ENCODE measurements around the gene FTCD.

Gene FTCD

GRCh38 chr21:46159390-46159789 is 4.0 kb upstream of the FTCD start:
- H3K4me2 ChIP-seq = no peak overlapping the region
- no peaks in the 10 kb centered on the region for H3K27me3 ChIP-seq

GRCh38 chr21:46158666-46159300 is 3.4 kb upstream of the FTCD start:
- Histone ChIP-seq H3K4me1 (no peaks in the 10 kb centered on the region), H3K27ac (no peak overlapping the region), H4K20me1 (no peaks in the 10 kb centered on the region; a peak in 1 of 22 replicates), H3K4me3 (no peak overlapping the region), H3K27me3 (no peaks in the 10 kb centered on the region), H3K4me2 (no peak overlapping the region), H3K9me3 (replicated peaks in 1 of 11) (peaks cover 0 to 14% (median 11%) of the 10 kb centered on the region in 11 experiments; a peak in 15 of 22 replicates), H3K36me3 (peaks cover 0 to 8% (median 0%) of the 10 kb centered on the region in 11 experiments; a peak in 6 of 22 replicates), H3K9ac (no peak overlapping the region)
- TF ChIP-seq Cebpa-rat (IDR thresholded peaks at IDR 0.05) = no peak

More at GRCh38 chr21:46159390-46159789, 4.0 kb upstream of the FTCD start:
- Histone ChIP-seq H3K9ac (no peak overlapping the region), H3K4me3 (no peak overlapping the region), H3K9me3 (replicated peaks in 1 of 11) (peaks cover 0 to 14% (median 11%) of the 10 kb centered on the region in 11 experiments; a peak in 15 of 22 replicates), H3K27ac (no peak overlapping the region), H3K36me3 (peaks cover 0 to 8% (median 0%) of the 10 kb centered on the region in 11 experiments; a peak in 6 of 22 replicates), H3K4me1 (no peaks in the 10 kb centered on the region), H4K20me1 (no peaks in the 10 kb centered on the region; a peak in 1 of 22 replicates)
- no peak for TF ChIP-seq Cebpa-rat (IDR thresholded peaks at IDR 0.05)

- Histone ChIP-seq H3K9ac (no peak overlapping the region), H3K4me3 (no peak overlapping the region), H3K9me3 (replicated peaks in 1 of 11) (peaks cover 0 to 14% (median 11%) of the 10 kb centered on the region in 11 experiments; a peak in 15 of 22 replicates), H3K36me3 (peaks cover 0 to 8% (median 0%) of the 10 kb centered on the region in 11 experiments; a peak in 6 of 22 replicates), H3K27me3 (no peaks in the 10 kb centered on the region), H3K4me2 (no peak overlapping the region), H3K27ac (no peak overlapping the region), H4K20me1 (no peaks in the 10 kb centered on the region; a peak in 2 of 22 replicates), H3K4me1 (peaks cover 0 to 5% (median 0%) of the 10 kb centered on the region in 10 experiments; a peak in 1 of 20 replicates)
- TF ChIP-seq Cebpa-rat (IDR thresholded peaks at IDR 0.05) = no peak
Measured at GRCh38 chr21:46157987-46158451, 2.6 kb upstream of the FTCD start.

GRCh38 chr21:46157396-46157986 is 2.1 kb upstream of the FTCD start:
- TF ChIP-seq Cebpa-rat (IDR thresholded peaks at IDR 0.05) = no peak
- Histone ChIP-seq H3K4me2 (no peak overlapping the region), H3K9me3 (replicated peaks in 1 of 11) (peaks cover 0 to 14% (median 11%) of the 10 kb centered on the region in 11 experiments; a peak in 15 of 22 replicates), H3K36me3 (peaks cover 0 to 8% (median 0%) of the 10 kb centered on the region in 11 experiments; a peak in 6 of 22 replicates), H3K9ac (no peak overlapping the region), H3K27me3 (no peaks in the 10 kb centered on the region), H3K27ac (no peak overlapping the region), H3K4me3 (no peak overlapping the region), H3K4me1 (peaks cover 0 to 5% (median 0%) of the 10 kb centered on the region in 10 experiments; a peak in 1 of 20 replicates), H4K20me1 (no peaks in the 10 kb centered on the region; a peak in 2 of 22 replicates)

- Histone ChIP-seq H3K27me3 (no peaks in the 10 kb centered on the region), H3K4me3 (no peak overlapping the region), H4K20me1 (no peaks in the 10 kb centered on the region; a peak in 2 of 22 replicates), H3K9ac (no peak overlapping the region), H3K36me3 (peaks cover 0 to 6% (median 0%) of the 10 kb centered on the region in 11 experiments; a peak in 6 of 22 replicates), H3K4me1 (peaks cover 0 to 5% (median 0%) of the 10 kb centered on the region in 10 experiments; a peak in 1 of 20 replicates), H3K9me3 (replicated peaks in 1 of 11) (peaks cover 0 to 8% (median 8%) of the 10 kb centered on the region in 11 experiments; a peak in 15 of 22 replicates), H3K27ac (no peak overlapping the region), H3K4me2 (no peak overlapping the region)
- TF ChIP-seq Cebpa-rat (IDR thresholded peaks at IDR 0.05) = no peak
Measured at GRCh38 chr21:46156678-46157077, 1.3 kb upstream of the FTCD start.

GRCh38 chr21:46156378-46156645 is 933 bp upstream of the FTCD start:
- no peak overlapping the region for H3K4me3 ChIP-seq
- TF ChIP-seq Cebpa-rat (IDR thresholded peaks at IDR 0.05) = no peak
- peaks cover 0 to 3% (median 0%) of the 10 kb centered on the region in 11 experiments; a peak in 6 of 22 replicates for H3K36me3 ChIP-seq
- no peak overlapping the region for H3K4me2 ChIP-seq
- H3K9me3 ChIP-seq (replicated peaks in 1 of 11) = peaks cover 0 to 4% (median 4%) of the 10 kb centered on the region in 11 experiments; a peak in 15 of 22 replicates
- no peak overlapping the region for H3K27ac ChIP-seq
- H3K9ac ChIP-seq = no peak overlapping the region
- no peaks in the 10 kb centered on the region; a peak in 2 of 22 replicates for H4K20me1 ChIP-seq
- no peaks in the 10 kb centered on the region for H3K27me3 ChIP-seq
- peaks cover 0 to 5% (median 0%) of the 10 kb centered on the region in 10 experiments; a peak in 1 of 20 replicates for H3K4me1 ChIP-seq

- H3K4me2 ChIP-seq = no peak overlapping the region
- no peak overlapping the region for H3K9ac ChIP-seq
- H3K36me3 ChIP-seq = no peaks in the 10 kb centered on the region
- H3K4me3 ChIP-seq = no peak overlapping the region
- no peaks in the 10 kb centered on the region for H3K27me3 ChIP-seq
- H3K27ac ChIP-seq = no peak overlapping the region
- H3K9me3 ChIP-seq (replicated peaks in 1 of 11) = no peaks in the 10 kb centered on the region
- TF ChIP-seq Cebpa-rat (IDR thresholded peaks at IDR 0.05) = no peak
- H4K20me1 ChIP-seq = no peaks in the 10 kb centered on the region; a peak in 2 of 22 replicates
- peaks cover 0 to 5% (median 0%) of the 10 kb centered on the region in 10 experiments; a peak in 1 of 20 replicates for H3K4me1 ChIP-seq
Measured at GRCh38 chr21:46154955-46155513, 345 bp downstream of the FTCD start.

GRCh38 chr21:46154155-46154954 is 1.0 kb downstream of the FTCD start:
- H3K4me3 ChIP-seq = no peak overlapping the region
- H4K20me1 ChIP-seq = no peaks in the 10 kb centered on the region; a peak in 2 of 22 replicates
- no peak overlapping the region for H3K9ac ChIP-seq
- no peak for TF ChIP-seq Cebpa-rat (IDR thresholded peaks at IDR 0.05)
- no peaks in the 10 kb centered on the region for H3K27me3 ChIP-seq
- no peak overlapping the region for H3K4me2 ChIP-seq
- H3K36me3 ChIP-seq = no peaks in the 10 kb centered on the region
- no peak overlapping the region for H3K27ac ChIP-seq
- H3K9me3 ChIP-seq (replicated peaks in 1 of 11) = no peaks in the 10 kb centered on the region
- H3K4me1 ChIP-seq = peaks cover 0 to 5% (median 0%) of the 10 kb centered on the region in 10 experiments; a peak in 1 of 20 replicates
